ENCODE data around the gene CST3. TPM values are rescaled to one million over a fixed set of nuclear protein-coding genes. Genes with fewer than 3 reads are reported as not detected.
"Not testable (repeated sequence)": the region's sequence is repeated elsewhere in the genome, so short reads cannot be mapped to it uniquely, and the experiment has no call there.

CST3 gene
- total RNA-seq, 2 experiments from 2014 or later, result 5.9 to 8.5 TPM

GRCh38 chr20:23644164-23644563, 6.4 kb upstream of the CST3 start:
- POLR2A ChIA-PET, result no interaction called here
- ATAC-seq (ENCODE audit: low read depth), result no peak
- no peak for DNase-seq
- Mint-ChIP-seq H3K27me3 (peaks cover 10% of the 10 kb centered on the region), H3K4me1 (peaks cover 2% of the 10 kb centered on the region), H3K4me3 (no peak overlapping the region), H3K9me3 (no peaks in the 10 kb centered on the region), H3K27ac (no peak overlapping the region), H3K36me3 (no peaks in the 10 kb centered on the region)

DNA sequence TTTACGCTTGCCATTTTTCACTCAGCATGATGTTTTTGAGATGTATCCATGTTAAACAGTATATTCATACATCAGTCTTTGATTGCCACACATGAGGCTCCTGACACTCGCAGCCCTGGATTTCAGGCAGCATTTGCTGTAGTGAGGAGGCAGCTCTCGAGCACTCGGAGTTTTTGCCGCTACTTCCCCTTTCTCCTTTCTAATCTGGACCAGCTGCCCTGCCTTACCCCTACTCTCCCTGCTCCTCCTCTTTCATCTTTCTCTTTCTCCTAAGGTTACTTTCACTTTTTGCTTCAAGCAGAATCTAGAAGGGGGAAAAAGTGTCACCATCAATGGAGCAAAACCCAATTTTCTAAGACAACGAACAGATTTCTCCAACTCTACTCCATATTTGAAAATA, 5.9 kb upstream of the CST3 start:
- Mint-ChIP-seq H3K27ac (no peak overlapping the region), H3K36me3 (no peaks in the 10 kb centered on the region), H3K4me3 (no peak overlapping the region), H3K27me3 (peaks cover 15% of the 10 kb centered on the region), H3K4me1 (peaks cover 2% of the 10 kb centered on the region), H3K9me3 (no peaks in the 10 kb centered on the region)
- DNase-seq (no peak), ATAC-seq (ENCODE audit: low read depth) (no peak)
- POLR2A ChIA-PET, result no interaction called here

GRCh38 chr20:23641936-23642751, 4.4 kb upstream of the CST3 start:
- Mint-ChIP-seq H3K4me1 (peaks cover 2% of the 10 kb centered on the region), H3K27ac (no peak overlapping the region), H3K4me3 (no peak overlapping the region), H3K27me3 (peaks cover 19% of the 10 kb centered on the region), H3K9me3 (no peaks in the 10 kb centered on the region), H3K36me3 (no peaks in the 10 kb centered on the region)
- no peak for ATAC-seq (ENCODE audit: low read depth)
- POLR2A ChIA-PET, result no interaction called here
- DNase-seq, result no peak

DNA sequence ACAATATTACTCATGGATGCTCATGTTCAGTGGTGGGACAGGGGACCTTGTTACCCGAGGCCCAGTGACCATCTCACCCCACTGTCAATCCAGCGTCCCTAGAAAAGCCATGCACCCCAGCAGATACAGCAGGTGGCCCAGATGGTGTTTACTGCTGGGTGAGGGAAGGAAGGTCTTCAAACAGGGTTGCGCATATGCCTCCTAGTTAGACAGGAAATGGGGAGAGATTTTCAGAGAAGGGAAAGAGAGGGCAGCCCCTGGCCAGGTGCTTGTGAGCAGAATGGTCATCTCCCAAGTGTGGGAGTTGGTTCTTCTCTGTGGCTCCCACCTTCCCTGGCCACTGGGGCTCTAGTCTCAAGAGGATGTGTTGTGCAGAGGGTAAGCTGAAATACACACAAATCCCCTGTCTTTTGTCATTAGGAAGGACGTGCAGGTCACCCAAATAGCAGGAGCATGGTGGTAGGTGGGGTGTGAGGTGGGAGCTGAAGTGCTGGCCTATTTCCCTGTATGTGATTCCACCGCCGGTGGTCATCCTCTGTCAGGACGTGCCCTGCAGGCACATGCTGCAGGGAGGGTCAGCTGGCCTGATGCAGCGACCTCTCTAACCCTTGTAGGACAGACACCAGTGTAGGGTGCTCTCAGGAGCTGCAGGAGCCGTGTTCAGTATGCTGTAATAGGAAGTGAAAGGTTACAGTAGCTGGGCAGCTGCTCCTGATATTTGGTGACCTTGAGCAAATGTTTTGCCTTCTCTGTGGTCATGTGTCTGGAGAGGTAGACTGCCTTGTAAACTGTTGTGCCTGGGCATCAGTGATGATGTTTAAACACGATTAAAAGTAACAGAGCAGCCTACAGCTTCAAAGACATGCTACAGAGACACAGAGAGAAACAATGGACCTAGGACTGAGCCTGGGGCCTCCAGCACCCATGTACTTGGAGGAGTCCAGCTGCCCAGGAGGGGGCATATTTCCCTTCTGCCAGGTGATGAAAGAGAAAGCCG, 3.2 kb upstream of the CST3 start:
- no peaks in the 10 kb centered on the region for H3K9me3 Mint-ChIP-seq
- peaks cover 27% of the 10 kb centered on the region for H3K27me3 Mint-ChIP-seq
- DNase-seq (no peak), ATAC-seq (ENCODE audit: low read depth) (no peak)
- H3K4me3 Mint-ChIP-seq, result no peak overlapping the region
- peaks cover 2% of the 10 kb centered on the region for H3K4me1 Mint-ChIP-seq
- H3K27ac Mint-ChIP-seq, result no peak overlapping the region
- POLR2A ChIA-PET, result no interaction called here
- H3K36me3 Mint-ChIP-seq, result no peaks in the 10 kb centered on the region

- ATAC-seq (ENCODE audit: low read depth) (no peak), DNase-seq (no peak)
- Mint-ChIP-seq H3K36me3 (no peaks in the 10 kb centered on the region), H3K9me3 (no peaks in the 10 kb centered on the region), H3K4me1 (peaks cover 2% of the 10 kb centered on the region), H3K4me3 (no peak overlapping the region), H3K27ac (no peak overlapping the region), H3K27me3 (peaks cover 31% of the 10 kb centered on the region)
- POLR2A ChIA-PET, result no interaction called here
Measured at GRCh38 chr20:23640018-23640601, 2.4 kb upstream of the CST3 start.

DNA sequence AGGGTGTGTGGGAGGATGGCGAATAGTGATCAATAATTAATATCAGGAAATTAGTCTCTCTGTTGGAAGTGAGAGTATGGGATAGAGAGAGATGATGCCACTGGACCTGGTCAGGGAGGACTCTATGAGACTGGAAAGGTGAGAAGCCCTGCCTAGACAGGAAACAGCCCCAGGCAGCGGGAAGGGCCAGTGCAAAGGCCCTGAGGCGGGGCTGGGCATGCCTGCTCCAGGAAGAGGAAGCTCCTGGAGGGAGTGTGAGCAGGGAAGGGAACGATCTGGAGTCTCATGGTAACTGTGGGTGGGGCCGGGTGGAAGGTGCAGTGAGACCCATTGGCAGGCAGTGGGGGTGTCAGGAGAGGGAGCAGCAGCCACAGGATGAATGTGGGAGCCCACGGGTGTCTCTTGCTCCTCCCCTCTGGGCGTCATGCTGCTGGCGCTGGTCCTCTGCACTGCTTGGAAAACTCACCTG, 1.8 kb upstream of the CST3 start:
- no peak overlapping the region for H3K4me3 Mint-ChIP-seq
- H3K27me3 Mint-ChIP-seq, result peaks cover 31% of the 10 kb centered on the region
- no peaks in the 10 kb centered on the region for H3K36me3 Mint-ChIP-seq
- DNase-seq, result no peak
- peaks cover 2% of the 10 kb centered on the region for H3K4me1 Mint-ChIP-seq
- H3K9me3 Mint-ChIP-seq, result no peaks in the 10 kb centered on the region
- ATAC-seq (ENCODE audit: low read depth), result no peak
- POLR2A ChIA-PET, result no interaction called here
- no peak overlapping the region for H3K27ac Mint-ChIP-seq

DNA sequence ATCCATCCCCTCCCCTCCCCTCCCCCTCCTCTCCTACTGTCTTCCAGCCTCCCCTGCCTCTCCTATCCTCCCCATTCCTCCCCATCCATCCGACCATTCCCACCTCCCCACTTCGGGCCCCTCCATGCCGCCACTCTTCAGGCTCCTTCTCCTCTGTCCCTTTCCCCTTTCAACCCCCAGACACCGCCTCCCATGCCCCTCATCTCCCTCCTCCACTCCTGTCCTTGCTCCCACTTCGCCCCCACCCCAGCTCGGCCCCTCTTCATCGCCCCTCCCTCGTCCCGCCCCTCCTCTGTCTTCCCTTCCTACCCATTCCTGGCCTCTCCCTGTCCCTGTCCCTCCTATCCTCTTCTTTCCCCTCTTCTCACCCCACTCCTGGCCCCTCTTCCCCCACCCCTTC, 554 bp upstream of the CST3 start:
- DNase-seq, result no peak
- Mint-ChIP-seq H3K9me3 (no peaks in the 10 kb centered on the region), H3K27ac (no peak overlapping the region), H3K4me3 (no peak overlapping the region), H3K4me1 (no peaks in the 10 kb centered on the region), H3K36me3 (no peaks in the 10 kb centered on the region), H3K27me3 (peaks cover 29% of the 10 kb centered on the region)
- POLR2A ChIA-PET, result no interaction called here
- ATAC-seq (ENCODE audit: low read depth), result no peak

GRCh38 chr20:23636908-23637281, 860 bp downstream of the CST3 start:
- peak overlapping the region; percentile 58 for H3K4me3 Mint-ChIP-seq
- H3K27me3 Mint-ChIP-seq, result peaks cover 27% of the 10 kb centered on the region
- no peaks in the 10 kb centered on the region for H3K9me3 Mint-ChIP-seq
- POLR2A ChIA-PET, result no interaction called here
- no peak for ATAC-seq (ENCODE audit: low read depth)
- H3K36me3 Mint-ChIP-seq, result no peaks in the 10 kb centered on the region
- no peaks in the 10 kb centered on the region for H3K4me1 Mint-ChIP-seq
- H3K27ac Mint-ChIP-seq, result no peak overlapping the region
- no peak for DNase-seq

- H3K4me1 Mint-ChIP-seq, result no peaks in the 10 kb centered on the region
- DNase-seq (no peak), ATAC-seq (ENCODE audit: low read depth) (no peak)
- peak overlapping the region; percentile 58 for H3K4me3 Mint-ChIP-seq
- H3K27ac Mint-ChIP-seq, result no peak overlapping the region
- peaks cover 27% of the 10 kb centered on the region for H3K27me3 Mint-ChIP-seq
- H3K36me3 Mint-ChIP-seq, result no peaks in the 10 kb centered on the region
- H3K9me3 Mint-ChIP-seq, result no peaks in the 10 kb centered on the region
- POLR2A ChIA-PET, result no interaction called here
Measured at GRCh38 chr20:23636182-23636907, 1.4 kb downstream of the CST3 start.

DNA sequence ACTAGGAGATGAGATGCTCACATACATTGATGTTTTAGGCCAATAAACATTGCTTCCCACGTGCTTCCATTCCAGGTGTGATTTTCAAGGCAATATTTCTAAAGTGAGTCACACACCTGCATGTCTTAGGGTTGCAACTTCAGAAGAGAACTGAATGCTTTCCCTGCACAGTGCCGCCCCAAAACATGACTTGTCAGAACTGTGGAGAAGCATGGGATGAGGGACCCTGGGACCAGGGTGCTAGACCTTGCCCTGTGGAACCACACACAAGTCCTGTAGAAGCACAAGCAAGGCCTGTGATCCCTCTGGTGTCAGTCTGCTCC, 2.0 kb downstream of the CST3 start:
- DNase-seq; POLR2A ChIA-PET; H3K4me1 Mint-ChIP-seq; H3K27ac Mint-ChIP-seq; H3K4me3 Mint-ChIP-seq; H3K9me3 Mint-ChIP-seq; ATAC-seq (ENCODE audit: low read depth); H3K36me3 Mint-ChIP-seq: not testable (repeated sequence)
- peaks cover 27% of the 10 kb centered on the region for H3K27me3 Mint-ChIP-seq

GRCh38 chr20:23634985-23635767, 2.6 kb downstream of the CST3 start:
- POLR2A ChIA-PET, result no interaction called here
- DNase-seq, result no peak
- Mint-ChIP-seq H3K9me3 (no peaks in the 10 kb centered on the region), H3K27me3 (peaks cover 27% of the 10 kb centered on the region), H3K4me3 (no peak overlapping the region), H3K27ac (no peak overlapping the region), H3K36me3 (no peaks in the 10 kb centered on the region), H3K4me1 (no peaks in the 10 kb centered on the region)
- no peak for ATAC-seq (ENCODE audit: low read depth)

- Mint-ChIP-seq H3K27ac (no peak overlapping the region), H3K9me3 (no peaks in the 10 kb centered on the region), H3K4me3 (no peak overlapping the region), H3K27me3 (peaks cover 26% of the 10 kb centered on the region), H3K36me3 (no peaks in the 10 kb centered on the region), H3K4me1 (no peaks in the 10 kb centered on the region)
- DNase-seq (no peak), ATAC-seq (ENCODE audit: low read depth) (no peak)
- POLR2A ChIA-PET, result no interaction called here
Measured at GRCh38 chr20:23634044-23634801, 3.5 kb downstream of the CST3 start.

Data from activated naive CD8-positive, alpha-beta T cell treated with anti-CD3 and anti-CD28 coated beads, Interleukin-2, amount 10 ng/mL, durations not matched to agents 7 days and 5 days (primary cell).